Measurements from ENCODE around the gene ALG1. TPM values are rescaled to one million over a fixed set of nuclear protein-coding genes. Genes with fewer than 3 reads are reported as not detected.
"Not testable (repeated sequence)": the region's sequence is repeated elsewhere in the genome, so short reads cannot be mapped to it uniquely, and the experiment has no call there.

ALG1 gene
- total RNA-seq, 1 donor from 2014 or later, result 30.4 TPM

GRCh38 chr16:5093746-5094145 lies 22.1 kb downstream of the ALG1 start:
- not testable (repeated sequence) for H3K4me3 Mint-ChIP-seq; H3K27ac Mint-ChIP-seq; DNase-seq (ENCODE audit: extremely low spot score, unreplicated experiment); H3K27me3 Mint-ChIP-seq; H3K9me3 Mint-ChIP-seq; H3K36me3 Mint-ChIP-seq
- peaks cover 11% of the 10 kb centered on the region for H3K4me1 Mint-ChIP-seq (ENCODE audit: unreplicated experiment)

GRCh38 chr16:5095145-5095830 lies 23.6 kb downstream of the ALG1 start:
- DNase-seq (ENCODE audit: extremely low spot score, unreplicated experiment); H3K36me3 Mint-ChIP-seq; H3K4me3 Mint-ChIP-seq; H3K27me3 Mint-ChIP-seq; H3K9me3 Mint-ChIP-seq; H3K27ac Mint-ChIP-seq: not testable (repeated sequence)
- H3K4me1 Mint-ChIP-seq (ENCODE audit: unreplicated experiment), result peaks cover 11% of the 10 kb centered on the region

GRCh38 chr16:5096437-5097060 lies 24.9 kb downstream of the ALG1 start:
- peak overlapping the region; percentile 93 for H3K4me3 Mint-ChIP-seq
- not testable (repeated sequence) for H3K27me3 Mint-ChIP-seq; DNase-seq (ENCODE audit: extremely low spot score, unreplicated experiment); H3K36me3 Mint-ChIP-seq; H3K9me3 Mint-ChIP-seq
- H3K27ac Mint-ChIP-seq, result peak overlapping the region; percentile 86
- H3K4me1 Mint-ChIP-seq (ENCODE audit: unreplicated experiment), result peaks cover 11% of the 10 kb centered on the region

DNA sequence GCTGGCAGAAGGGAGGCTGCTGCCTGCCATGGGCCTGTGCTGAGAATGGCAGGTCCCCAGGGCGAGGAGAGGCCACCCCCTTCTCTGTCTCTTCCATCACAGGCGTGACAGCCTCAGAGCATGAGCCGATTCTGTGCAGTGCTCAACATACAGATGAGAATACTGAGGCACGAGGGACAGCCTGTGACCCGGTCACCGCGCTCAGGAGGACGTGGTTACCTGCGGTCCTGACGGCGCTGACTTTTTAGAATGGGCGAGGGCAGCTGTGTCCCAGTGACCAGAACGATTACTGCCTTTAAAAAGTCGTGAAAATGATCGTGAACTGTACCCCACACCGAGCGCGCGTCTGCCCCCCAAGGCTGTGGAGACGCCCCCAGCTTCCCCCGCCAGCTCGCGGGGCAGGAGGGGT lies 25.4 kb downstream of the ALG1 start:
- DNase-seq (ENCODE audit: extremely low spot score, unreplicated experiment), result not testable (repeated sequence)

GRCh38 chr16:5097470-5098220 lies 26.0 kb downstream of the ALG1 start, which contains the start of gene EEF2KMT:
TSS of gene EEF2KMT (minus strand) at chr16:5097795. CDS start at chr16:5097739, 56 bp downstream.
- H3K27ac Mint-ChIP-seq, result peak within 1 kb of the TSS; percentile 91
- not testable (repeated sequence) for H3K36me3 Mint-ChIP-seq, H3K9me3 Mint-ChIP-seq

More for the DNA sequence above, 25.4 kb downstream of the ALG1 start:
- not testable (repeated sequence) for H3K4me1 Mint-ChIP-seq (ENCODE audit: unreplicated experiment); H3K9me3 Mint-ChIP-seq; H3K27me3 Mint-ChIP-seq; H3K36me3 Mint-ChIP-seq
- peak; percentile 21 for TF ChIP-seq CTCF (conservative IDR thresholded peaks at IDR 0.05)
- peak overlapping the region; percentile 86 for H3K27ac Mint-ChIP-seq
- peak overlapping the region; percentile 93 for H3K4me3 Mint-ChIP-seq

GRCh38 chr16:5098221-5099159 lies 26.8 kb downstream of the ALG1 start:
- peak; percentile 87 for DNase-seq (ENCODE audit: extremely low spot score, unreplicated experiment)
- H3K4me1 Mint-ChIP-seq (ENCODE audit: unreplicated experiment); H3K27me3 Mint-ChIP-seq; H3K36me3 Mint-ChIP-seq; H3K9me3 Mint-ChIP-seq: not testable (repeated sequence)
- Mint-ChIP-seq H3K27ac (peak overlapping the region; percentile 91), H3K4me3 (peak overlapping the region; percentile 90)

More at GRCh38 chr16:5097470-5098220, 26.0 kb downstream of the ALG1 start, which contains the start of gene EEF2KMT:
- DNase-seq (ENCODE audit: extremely low spot score, unreplicated experiment), result peak; percentile 97
- peak within 1 kb of the TSS; percentile 93 for H3K4me3 Mint-ChIP-seq
- not testable (repeated sequence) for H3K27me3 Mint-ChIP-seq; H3K4me1 Mint-ChIP-seq (ENCODE audit: unreplicated experiment)

GRCh38 chr16:5099174-5099573 lies 27.5 kb downstream of the ALG1 start:
- H3K27me3 Mint-ChIP-seq; H3K4me1 Mint-ChIP-seq (ENCODE audit: unreplicated experiment); H3K9me3 Mint-ChIP-seq; H3K36me3 Mint-ChIP-seq; DNase-seq (ENCODE audit: extremely low spot score, unreplicated experiment): not testable (repeated sequence)
- Mint-ChIP-seq H3K27ac (peak overlapping the region; percentile 59), H3K4me3 (peak overlapping the region; percentile 86)

- H3K36me3 Mint-ChIP-seq; H3K9me3 Mint-ChIP-seq; H3K4me3 Mint-ChIP-seq; H3K27ac Mint-ChIP-seq; H3K27me3 Mint-ChIP-seq; DNase-seq (ENCODE audit: extremely low spot score, unreplicated experiment); H3K4me1 Mint-ChIP-seq (ENCODE audit: unreplicated experiment): not testable (repeated sequence)
Observed at GRCh38 chr16:5103296-5104032, 31.8 kb downstream of the ALG1 start.

DNA sequence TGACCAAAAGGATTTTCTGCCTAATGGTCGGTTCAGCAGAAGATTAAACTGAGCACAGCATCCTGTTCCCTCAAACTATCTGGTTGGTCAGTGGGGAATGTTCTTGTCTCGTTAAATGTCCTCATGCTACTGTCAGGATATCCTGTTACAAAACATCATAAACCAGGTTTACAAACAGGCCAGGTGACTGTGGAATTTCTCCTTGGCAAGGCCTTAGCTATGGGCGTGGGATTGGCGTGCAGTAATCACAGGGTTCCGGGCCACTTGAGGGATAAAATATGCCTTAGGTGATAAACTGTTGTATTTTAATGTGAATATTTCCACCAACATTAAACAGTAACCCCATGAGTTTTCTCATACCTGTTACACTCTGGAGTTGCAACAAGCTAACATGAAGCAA lies 33.4 kb downstream of the ALG1 start:
- H3K27ac Mint-ChIP-seq; H3K36me3 Mint-ChIP-seq; H3K4me3 Mint-ChIP-seq; DNase-seq (ENCODE audit: extremely low spot score, unreplicated experiment); H3K9me3 Mint-ChIP-seq; H3K27me3 Mint-ChIP-seq; H3K4me1 Mint-ChIP-seq (ENCODE audit: unreplicated experiment): not testable (repeated sequence)
